Measurements from ENCODE around the gene IGFLR1. TPM values are rescaled to one million over a fixed set of nuclear protein-coding genes. Genes with fewer than 3 reads are reported as not detected.
A peak's percentile ranks its signal among the peaks of the same experiment; 100 is the strongest.

IGFLR1 gene
- total RNA-seq, 1 donor from 2014 or later: 3.8 TPM

GRCh38 chr19:35723671-35724070 lies 18.6 kb downstream of the IGFLR1 start:
- Mint-ChIP-seq H3K27me3 (no peaks in the 10 kb centered on the region), H3K4me1 (ENCODE audit: unreplicated experiment) (peaks cover 4% of the 10 kb centered on the region), H3K27ac (no peak overlapping the region), H3K4me3 (peak overlapping the region; percentile 31), H3K36me3 (no peaks in the 10 kb centered on the region), H3K9me3 (no peaks in the 10 kb centered on the region)
- TF ChIP-seq CTCF (conservative IDR thresholded peaks at IDR 0.05): no peak
- no peak for DNase-seq (ENCODE audit: extremely low spot score, unreplicated experiment)

DNA sequence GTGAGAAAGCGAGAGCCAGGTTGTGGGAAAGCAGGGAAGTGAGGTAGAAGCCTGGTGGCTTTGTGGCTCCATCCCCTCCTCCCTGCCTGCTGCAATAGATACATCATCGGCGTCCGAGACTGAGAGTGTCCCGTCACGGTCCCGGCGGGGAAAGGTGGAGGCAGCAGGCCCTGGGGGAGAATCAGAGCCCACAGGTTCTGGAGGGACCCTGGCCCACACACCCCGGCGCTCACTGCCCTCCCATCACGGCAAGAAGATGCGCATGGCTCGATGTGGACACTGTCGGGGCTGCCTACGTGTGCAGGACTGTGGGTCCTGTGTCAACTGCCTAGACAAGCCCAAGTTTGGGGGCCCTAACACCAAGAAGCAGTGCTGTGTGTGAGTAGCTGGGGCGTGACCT lies 19.4 kb downstream of the IGFLR1 start:
- H3K27ac Mint-ChIP-seq: no peak overlapping the region
- no peaks in the 10 kb centered on the region for H3K36me3 Mint-ChIP-seq
- no peak for DNase-seq (ENCODE audit: extremely low spot score, unreplicated experiment)
- TF ChIP-seq CTCF (conservative IDR thresholded peaks at IDR 0.05): no peak
- no peaks in the 10 kb centered on the region for H3K9me3 Mint-ChIP-seq
- no peak overlapping the region for H3K4me3 Mint-ChIP-seq
- H3K27me3 Mint-ChIP-seq: no peaks in the 10 kb centered on the region
- H3K4me1 Mint-ChIP-seq (ENCODE audit: unreplicated experiment): peaks cover 4% of the 10 kb centered on the region

DNA sequence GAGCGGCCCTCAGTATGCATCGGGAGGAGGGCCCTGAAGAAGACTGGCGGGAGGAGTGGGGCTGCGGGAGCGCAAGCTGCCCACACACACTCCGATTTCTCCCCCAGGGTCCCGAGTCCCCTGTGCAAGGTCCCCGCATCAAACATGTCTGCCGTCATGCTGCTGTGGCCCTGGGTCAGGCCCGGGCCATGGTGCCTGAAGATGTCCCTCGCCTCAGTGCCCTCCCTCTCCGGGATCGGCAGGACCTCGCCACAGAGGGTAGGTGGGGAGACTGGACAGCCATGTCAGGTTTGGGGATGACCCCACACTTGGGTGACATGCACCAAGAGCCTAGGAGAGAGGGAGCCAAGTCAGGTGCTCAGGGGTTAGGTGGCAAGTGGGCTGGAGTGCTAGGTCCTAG lies 19.8 kb downstream of the IGFLR1 start:
- no peaks in the 10 kb centered on the region for H3K36me3 Mint-ChIP-seq

DNA sequence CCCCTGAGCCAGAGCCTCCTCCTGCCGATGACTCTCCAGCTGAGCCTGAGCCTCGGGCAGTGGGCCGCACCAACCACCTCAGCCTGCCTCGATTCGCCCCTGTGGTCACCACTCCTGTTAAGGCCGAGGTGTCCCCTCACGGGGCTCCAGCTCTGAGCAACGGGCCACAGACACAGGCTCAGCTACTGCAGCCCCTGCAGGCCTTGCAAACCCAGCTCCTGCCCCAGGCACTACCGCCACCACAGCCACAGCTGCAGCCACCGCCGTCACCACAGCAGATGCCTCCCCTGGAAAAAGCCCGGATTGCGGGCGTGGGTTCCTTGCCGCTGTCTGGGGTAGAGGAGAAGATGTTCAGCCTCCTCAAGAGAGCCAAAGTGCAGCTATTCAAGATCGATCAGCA lies 20.9 kb downstream of the IGFLR1 start:
- no peak for TF ChIP-seq CTCF (conservative IDR thresholded peaks at IDR 0.05)
- no peak overlapping the region for H3K27ac Mint-ChIP-seq
- no peaks in the 10 kb centered on the region for H3K9me3 Mint-ChIP-seq
- no peak overlapping the region for H3K4me3 Mint-ChIP-seq
- DNase-seq (ENCODE audit: extremely low spot score, unreplicated experiment): no peak
- H3K36me3 Mint-ChIP-seq: no peaks in the 10 kb centered on the region
- H3K4me1 Mint-ChIP-seq (ENCODE audit: unreplicated experiment): peaks cover 8% of the 10 kb centered on the region
- no peaks in the 10 kb centered on the region for H3K27me3 Mint-ChIP-seq

More for the DNA sequence above, 19.8 kb downstream of the IGFLR1 start:
- no peaks in the 10 kb centered on the region for H3K9me3 Mint-ChIP-seq
- H3K27me3 Mint-ChIP-seq: no peaks in the 10 kb centered on the region
- H3K4me1 Mint-ChIP-seq (ENCODE audit: unreplicated experiment): peaks cover 4% of the 10 kb centered on the region
- no peak for DNase-seq (ENCODE audit: extremely low spot score, unreplicated experiment)
- TF ChIP-seq CTCF (conservative IDR thresholded peaks at IDR 0.05): no peak
- H3K4me3 Mint-ChIP-seq: no peak overlapping the region
- no peak overlapping the region for H3K27ac Mint-ChIP-seq

GRCh38 chr19:35720648-35721047 lies 21.6 kb downstream of the IGFLR1 start:
- Mint-ChIP-seq H3K4me1 (ENCODE audit: unreplicated experiment) (peaks cover 13% of the 10 kb centered on the region), H3K27me3 (no peaks in the 10 kb centered on the region), H3K9me3 (no peaks in the 10 kb centered on the region), H3K36me3 (no peaks in the 10 kb centered on the region), H3K27ac (no peak overlapping the region), H3K4me3 (no peak overlapping the region)
- TF ChIP-seq CTCF (conservative IDR thresholded peaks at IDR 0.05): no peak
- no peak for DNase-seq (ENCODE audit: extremely low spot score, unreplicated experiment)

- no peak overlapping the region for H3K27ac Mint-ChIP-seq
- H3K4me1 Mint-ChIP-seq (ENCODE audit: unreplicated experiment): peaks cover 13% of the 10 kb centered on the region
- H3K9me3 Mint-ChIP-seq: no peaks in the 10 kb centered on the region
Measured at GRCh38 chr19:35720163-35720524, 22.1 kb downstream of the IGFLR1 start.

More at GRCh38 chr19:35720163-35720524, 22.1 kb downstream of the IGFLR1 start:
- TF ChIP-seq CTCF (conservative IDR thresholded peaks at IDR 0.05): no peak
- DNase-seq (ENCODE audit: extremely low spot score, unreplicated experiment): no peak
- no peaks in the 10 kb centered on the region for H3K36me3 Mint-ChIP-seq
- no peak overlapping the region for H3K4me3 Mint-ChIP-seq
- H3K27me3 Mint-ChIP-seq: no peaks in the 10 kb centered on the region

All from type B pancreatic cell (in vitro differentiated cells).